ENCODE results near the gene ERMAP.
A peak's percentile ranks its signal among the peaks of the same experiment; 100 is the strongest.

- TF ChIP-seq, protein P1, sequence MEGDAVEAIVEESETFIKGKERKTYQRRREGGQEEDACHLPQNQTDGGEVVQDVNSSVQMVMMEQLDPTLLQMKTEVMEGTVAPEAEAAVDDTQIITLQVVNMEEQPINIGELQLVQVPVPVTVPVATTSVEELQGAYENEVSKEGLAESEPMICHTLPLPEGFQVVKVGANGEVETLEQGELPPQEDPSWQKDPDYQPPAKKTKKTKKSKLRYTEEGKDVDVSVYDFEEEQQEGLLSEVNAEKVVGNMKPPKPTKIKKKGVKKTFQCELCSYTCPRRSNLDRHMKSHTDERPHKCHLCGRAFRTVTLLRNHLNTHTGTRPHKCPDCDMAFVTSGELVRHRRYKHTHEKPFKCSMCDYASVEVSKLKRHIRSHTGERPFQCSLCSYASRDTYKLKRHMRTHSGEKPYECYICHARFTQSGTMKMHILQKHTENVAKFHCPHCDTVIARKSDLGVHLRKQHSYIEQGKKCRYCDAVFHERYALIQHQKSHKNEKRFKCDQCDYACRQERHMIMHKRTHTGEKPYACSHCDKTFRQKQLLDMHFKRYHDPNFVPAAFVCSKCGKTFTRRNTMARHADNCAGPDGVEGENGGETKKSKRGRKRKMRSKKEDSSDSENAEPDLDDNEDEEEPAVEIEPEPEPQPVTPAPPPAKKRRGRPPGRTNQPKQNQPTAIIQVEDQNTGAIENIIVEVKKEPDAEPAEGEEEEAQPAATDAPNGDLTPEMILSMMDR (IDR thresholded peaks at IDR 0.05), result peak in 2 of 6 experiments; percentile 5 to 32
- no peak for TF ChIP-seq POLR2A (IDR thresholded peaks at IDR 0.05)
Measured at GRCh38 chr1:42860339-42861013, 43.6 kb downstream of the ERMAP start.

All from esophagus squamous epithelium (tissue), 4 donors.